Large intestine (tissue), 12 donors: ENCODE results near the gene ARHGEF2. TPM values are rescaled to one million over a fixed set of nuclear protein-coding genes. Genes with fewer than 3 reads are reported as not detected.

Experiments
- DNase-seq, 2 donors: peaks; one replicate each; pipeline versions ENCODE4 v3.0.0 to v3.0.0-alpha.2; 2013
- H3K27ac ChIP-seq: one replicate; pipeline ENCODE4 v1.5.1; 2013; ENCODE audit warnings: low read length
- H3K27me3 ChIP-seq: 2 replicates; pipeline ENCODE4 v1.6.1; 2013; ENCODE audit warnings: low read length; ENCODE audit not compliant: control insufficient read depth, insufficient read depth
- H3K36me3 ChIP-seq: 2 replicates; pipeline ENCODE4 v1.6.1; 2013; ENCODE audit warnings: low read length; ENCODE audit not compliant: control insufficient read depth, insufficient read depth
- H3K4me1 ChIP-seq: one replicate; pipeline ENCODE4 v1.6.1; 2013; ENCODE audit warnings: low read length; ENCODE audit not compliant: control insufficient read depth, insufficient read depth
- H3K4me3 ChIP-seq: one replicate; pipeline ENCODE4 v1.5.1; 2013; ENCODE audit warnings: low read length
- H3K9me3 ChIP-seq: one replicate; pipeline ENCODE4 v1.6.1; 2013; ENCODE audit warnings: mild to moderate bottlenecking, low read depth, low read length, moderate library complexity; ENCODE audit not compliant: control insufficient read depth
- WGBS: methylation state at CpG from one replicate; pipeline ENCODE4 v1.1.5; 2013; ENCODE audit warnings: low lambda C conversion rate; ENCODE audit not compliant: insufficient coverage; 5-methylcytosine and 5-hydroxymethylcytosine counted together
- long read RNA-seq, 11 donors: transcript quantifications; one replicate each; lab custom pipeline, GENCODE V29; 2026
- polyA plus RNA-seq: library from polyadenylated mRNA; unstranded; fragments of 120-200 nt; gene quantifications from one replicate; pipeline ENCODE4 v1.2.1, GENCODE V29; 2013

The ARHGEF2 gene
- polyA plus RNA-seq = 51.2 TPM
- long read RNA-seq, donor 1, full-length matches to known transcripts = 3 of 3 reads
- long read RNA-seq, donor 1, partial matches to known transcripts = 0 of 3 reads
- long read RNA-seq, donor 1, other reads (novel, unspliced or antisense) = 0 of 3 reads
- long read RNA-seq, donor 2, full-length matches to known transcripts = 1 of 1 reads
- long read RNA-seq, donor 2, partial matches to known transcripts = 0 of 1 reads
- long read RNA-seq, donor 2, other reads (novel, unspliced or antisense) = 0 of 1 reads
- long read RNA-seq, donor 3 = 0 reads
- long read RNA-seq, donor 4 = 0 reads
- long read RNA-seq, donor 5 = 0 reads
- long read RNA-seq, donor 6, partial matches to known transcripts = 0 of 2 reads
- long read RNA-seq, donor 6, other reads (novel, unspliced or antisense) = 0 of 2 reads
- long read RNA-seq, donor 7 = 0 reads
- long read RNA-seq, donor 8, partial matches to known transcripts = 5 of 7 reads
- long read RNA-seq, donor 8, other reads (novel, unspliced or antisense) = 0 of 7 reads
- long read RNA-seq, donor 9 = 0 reads
- long read RNA-seq, donor 10, partial matches to known transcripts = 0 of 1 reads
- long read RNA-seq, donor 10, other reads (novel, unspliced or antisense) = 0 of 1 reads
- long read RNA-seq, donor 11, full-length matches to known transcripts = 1 of 1 reads
- long read RNA-seq, donor 11, partial matches to known transcripts = 0 of 1 reads
- long read RNA-seq, donor 11, other reads (novel, unspliced or antisense) = 0 of 1 reads

- H3K36me3 ChIP-seq = no peaks in the 10 kb centered on the region
- H3K27ac ChIP-seq = peak within 1 kb of the TSS; percentile 79
- H3K4me1 ChIP-seq = peaks cover 54% of the 10 kb centered on the region
- no peaks in the 10 kb centered on the region for H3K9me3 ChIP-seq
- 5% methylated on average over 3 of the region's 52 CpGs for WGBS
- H3K4me3 ChIP-seq = peak within 1 kb of the TSS; percentile 94
- no peaks in the 10 kb centered on the region for H3K27me3 ChIP-seq
- DNase-seq = peak; percentile 53 to 76
Observed at GRCh38 chr1:155978325-155978972, at the start of gene ARHGEF2. Gene ARHGEF2 (minus strand): TSS chr1:155978547. CDS start chr1:155978427, 120 bp downstream.

- Histone ChIP-seq H3K4me3 (no peak overlapping the region), H3K27me3 (no peaks in the 10 kb centered on the region), H3K4me1 (peaks cover 11% of the 10 kb centered on the region), H3K36me3 (no peaks in the 10 kb centered on the region), H3K9me3 (no peaks in the 10 kb centered on the region), H3K27ac (no peak overlapping the region)
- WGBS = no CpG with 5 or more reads among the region's 4 CpGs
- no peak for DNase-seq
Observed at GRCh38 chr1:156026588-156026987, 48.2 kb upstream of the ARHGEF2 start.

GRCh38 chr1:156025876-156026275, 47.5 kb upstream of the ARHGEF2 start:
- Histone ChIP-seq H3K4me1 (peaks cover 11% of the 10 kb centered on the region), H3K4me3 (no peak overlapping the region), H3K36me3 (no peaks in the 10 kb centered on the region), H3K27me3 (no peaks in the 10 kb centered on the region), H3K9me3 (no peaks in the 10 kb centered on the region), H3K27ac (peak overlapping the region; percentile 18)
- peak; percentile 61 to 76 for DNase-seq
- WGBS = no CpG with 5 or more reads among the region's 9 CpGs

GRCh38 chr1:156024801-156025200, 46.5 kb upstream of the ARHGEF2 start:
- Histone ChIP-seq H3K4me3 (no peak overlapping the region), H3K27me3 (no peaks in the 10 kb centered on the region), H3K4me1 (peaks cover 11% of the 10 kb centered on the region), H3K9me3 (no peaks in the 10 kb centered on the region), H3K36me3 (no peaks in the 10 kb centered on the region), H3K27ac (peak overlapping the region; percentile 82)
- WGBS = no CpG with 5 or more reads among the region's 5 CpGs
- peak; percentile 59 to 82 for DNase-seq

- no peak for DNase-seq
- H3K9me3 ChIP-seq = no peaks in the 10 kb centered on the region
- H3K27ac ChIP-seq = no peak overlapping the region
- H3K36me3 ChIP-seq = peaks cover 14% of the 10 kb centered on the region
- H3K4me3 ChIP-seq = no peak overlapping the region
- H3K27me3 ChIP-seq = no peaks in the 10 kb centered on the region
- WGBS = no CpG with 5 or more reads among the region's 2 CpGs
- peaks cover 11% of the 10 kb centered on the region for H3K4me1 ChIP-seq
Observed at GRCh38 chr1:156021954-156022353, 43.6 kb upstream of the ARHGEF2 start.

GRCh38 chr1:156021093-156021428, 42.7 kb upstream of the ARHGEF2 start:
- no peak for DNase-seq
- Histone ChIP-seq H3K9me3 (no peaks in the 10 kb centered on the region), H3K27me3 (no peaks in the 10 kb centered on the region), H3K4me3 (peak overlapping the region; percentile 66), H3K4me1 (peaks cover 9% of the 10 kb centered on the region), H3K36me3 (peaks cover 21% of the 10 kb centered on the region), H3K27ac (no peak overlapping the region)
- 0% methylated on average over 1 of the region's 4 CpGs for WGBS

GRCh38 chr1:156020293-156021092, 42.1 kb upstream of the ARHGEF2 start, which contains the start of gene SSR2:
Gene SSR2 (minus strand): TSS chr1:156020951. CDS start chr1:156020167, 784 bp downstream.
- peak; percentile 89 to 90 for DNase-seq
- Histone ChIP-seq H3K4me3 (peak within 1 kb of the TSS; percentile 66), H3K27ac (peak within 1 kb of the TSS; percentile 19), H3K36me3 (peaks cover 23% of the 10 kb centered on the region), H3K27me3 (no peaks in the 10 kb centered on the region), H3K4me1 (peaks cover 5% of the 10 kb centered on the region), H3K9me3 (no peaks in the 10 kb centered on the region)
- no CpG with 5 or more reads among the region's 45 CpGs for WGBS

- Histone ChIP-seq H3K9me3 (no peaks in the 10 kb centered on the region), H3K4me1 (peaks cover under 1% of the 10 kb centered on the region), H3K27me3 (no peaks in the 10 kb centered on the region), H3K36me3 (peaks cover 25% of the 10 kb centered on the region), H3K27ac (no peak overlapping the region), H3K4me3 (peak overlapping the region; percentile 66)
- no peak for DNase-seq
- WGBS = no CpG with 5 or more reads among the region's 8 CpGs
Observed at GRCh38 chr1:156019946-156020292, 41.6 kb upstream of the ARHGEF2 start.

GRCh38 chr1:156014829-156015228, 36.5 kb upstream of the ARHGEF2 start:
- no CpG with 5 or more reads among the region's 7 CpGs for WGBS
- no peak for DNase-seq
- H3K27ac ChIP-seq = no peak overlapping the region
- H3K4me3 ChIP-seq = no peak overlapping the region
- no peaks in the 10 kb centered on the region for H3K4me1 ChIP-seq
- no peaks in the 10 kb centered on the region for H3K9me3 ChIP-seq
- H3K36me3 ChIP-seq = peaks cover 66% of the 10 kb centered on the region
- no peaks in the 10 kb centered on the region for H3K27me3 ChIP-seq
